ENCODE measurements around the gene FNBP1L.

GRCh38 chr1:93541045-93541444, 93.1 kb downstream of the FNBP1L start:
- TF ChIP-seq CTCF (IDR thresholded peaks at IDR 0.05), result no peak
- TF ChIP-seq EZH2 (IDR thresholded peaks at IDR 0.05; ENCODE audit: borderline replicate concordance, insufficient read depth, low read depth, low read length, poor library complexity, severe bottlenecking), result no peak
